Panc1 (cell line): ENCODE data around the gene FAT2. TPM values are rescaled to one million over a fixed set of nuclear protein-coding genes. Genes with fewer than 3 reads are reported as not detected.

ENCODE experiments used
- ATAC-seq: fragments of 200-7000 bp; cut with Tn5 transposase; 2 replicates; pipeline ENCODE4 v1.9.1; 2020; ENCODE audit warnings: mild to moderate bottlenecking, moderate library complexity
- BruUV-seq: library from RNA; stranded (reverse); fragments of 400-500 nt; replicated peaks from 2 replicates; lab custom pipeline; 2021; lab: Mats Ljungman, UMichigan
- CTCF ChIA-PET: fragments of 300-600 bp; sonication (Branson Sonifier 250); formaldehyde crosslinking; loops from one replicate; lab custom pipeline; 2022; ENCODE audit warnings: antibody characterized with exemption; lab: Charles Lee
- POLR2A ChIA-PET: fragments of 300-600 bp; sonication (Branson Sonifier 250); formaldehyde crosslinking; loops from one replicate; lab custom pipeline; 2022; ENCODE audit warnings: antibody characterized with exemption; lab: Charles Lee
- DNase-seq: peaks from one replicate; pipeline ENCODE4 v3.0.0-alpha.2; 2010; ENCODE audit warnings: low read depth, low spot score
- H3K27ac ChIP-seq: 2 replicates; pipeline ENCODE4 v1.5.1; 2011; ENCODE audit warnings: mild to moderate bottlenecking, low read length, inconsistent platforms
- H3K27me3 ChIP-seq: fragments of 200-500 bp; sonication (Bioruptor generic); 2 replicates; pipeline ENCODE4 v1.6.0; 2014; ENCODE audit warnings: low read length, inconsistent platforms; ENCODE audit not compliant: control insufficient read depth, insufficient read depth
- H3K36me3 ChIP-seq: fragments of 200-500 bp; sonication (Bioruptor generic); 2 replicates; pipeline ENCODE4 v1.5.1; 2014; ENCODE audit warnings: inconsistent platforms, mild to moderate bottlenecking, low read length, moderate library complexity; ENCODE audit not compliant: control insufficient read depth, insufficient read depth
- H3K4me1 ChIP-seq: 2 replicates; pipeline ENCODE4 v1.5.1; 2011; ENCODE audit warnings: inconsistent platforms, mild to moderate bottlenecking, low read length, moderate library complexity; ENCODE audit not compliant: control insufficient read depth, insufficient read depth
- H3K4me3 ChIP-seq, 2 experiments: 2 replicates each; pipeline ENCODE4 v1.5.1; 2011 to 2012; ENCODE audit warnings: low read depth in 2 of 2, low read length in 2 of 2, mild to moderate bottlenecking in 2 of 2, inconsistent platforms in 1 of 2, moderate library complexity in 1 of 2
- H3K9me3 ChIP-seq: fragments of 200-500 bp; sonication (Bioruptor generic); 2 replicates; pipeline ENCODE4 v1.5.1; 2014; ENCODE audit warnings: low read depth, mild to moderate bottlenecking, inconsistent platforms, low read length, moderate library complexity; ENCODE audit not compliant: control insufficient read depth, insufficient read depth
- CTCF ChIP-seq: fragments of 450-650 bp; IDR thresholded peaks from 2 replicates; pipeline ENCODE4 v1.5.1; 2017; ENCODE audit warnings: mild to moderate bottlenecking
- POLR2AphosphoS5 ChIP-seq: IDR thresholded peaks from 2 replicates; pipeline ENCODE4 v1.6.1; 2012; ENCODE audit warnings: mild to moderate bottlenecking, low read depth, low read length, moderate library complexity
- REST ChIP-seq, 2 experiments: IDR thresholded peaks; 2 replicates each; pipeline ENCODE4 v1.6.1; 2011 to 2012; ENCODE audit warnings: low read depth in 2 of 2, control low read depth in 1 of 2, low read length in 1 of 2, mild to moderate bottlenecking in 1 of 2, moderate library complexity in 1 of 2; ENCODE audit not compliant: insufficient read depth in 1 of 2
- SIN3A ChIP-seq: IDR thresholded peaks from 2 replicates; pipeline ENCODE4 v1.6.1; 2012; ENCODE audit warnings: low read depth, mild to moderate bottlenecking, low read length, moderate library complexity, borderline replicate concordance; ENCODE audit not compliant: insufficient read depth
- TCF7L2 ChIP-seq: IDR thresholded peaks from 2 replicates; pipeline ENCODE4 v1.6.1; 2011; ENCODE audit warnings: mild to moderate bottlenecking, low read depth, low read length, inconsistent platforms
- in situ Hi-C: cut with HindIII; loops from 2 replicates; pipeline ENCODE4 v1.10.0; 2016; ENCODE audit warnings: low sequenced_read_pairs, low pct_unique_long_range_greater_than_20kb
- intact Hi-C: fragments of 100-400 bp; cut with micrococcal nuclease; formaldehyde crosslinking; loops from one replicate; pipeline ENCODE4 v1.10.0; 2022; ENCODE audit not compliant: unreplicated experiment
- total RNA-seq: library from RNA; stranded (reverse); gene quantifications from one replicate; pipeline ENCODE4 v1.2.1, GENCODE V29; 2021; ENCODE audit not compliant: unreplicated experiment

The FAT2 gene
- total RNA-seq, 1 experiment from 2014 or later: not detected

GRCh38 chr5:151637676-151638075 is 46.5 kb upstream of the FAT2 start:
- Histone ChIP-seq H3K4me3 (no peak overlapping the region), H3K4me1 (no peaks in the 10 kb centered on the region), H3K27me3 (peaks cover 7% of the 10 kb centered on the region; the same call in 1 of the 2 replicates), H3K9me3 (no peaks in the 10 kb centered on the region), H3K36me3 (no peaks in the 10 kb centered on the region), H3K27ac (no peak overlapping the region)
- intact Hi-C loops: no loop called here
- no peak for ATAC-seq
- in situ Hi-C loops: no loop called here
- no TSS peak for BruUV-seq
- TF ChIP-seq REST (IDR thresholded peaks at IDR 0.05; ENCODE audit: insufficient read depth in 1 of 2, low read depth in 2 of 2, low read length in 1 of 2) (no peak), TCF7L2 (no peak)
- DNase-seq: no peak
- ChIA-PET POLR2A (no interaction called here), CTCF (no interaction called here)

- ATAC-seq: no peak
- intact Hi-C loops (no loop called here), in situ Hi-C loops (no loop called here)
- no peak for DNase-seq
- H3K4me3 ChIP-seq: no peak overlapping the region
- TF ChIP-seq REST (IDR thresholded peaks at IDR 0.05; ENCODE audit: insufficient read depth in 1 of 2, low read depth in 2 of 2, low read length in 1 of 2): no peak
- no peak for TF ChIP-seq CTCF
- no peak for TF ChIP-seq SIN3A
- TF ChIP-seq TCF7L2: no peak
- no peak for TF ChIP-seq POLR2AphosphoS5
- H3K27me3 ChIP-seq: peaks cover 7% of the 10 kb centered on the region; the same call in 1 of the 2 replicates
- H3K9me3 ChIP-seq: no peaks in the 10 kb centered on the region
- no peaks in the 10 kb centered on the region for H3K36me3 ChIP-seq
- no peaks in the 10 kb centered on the region for H3K4me1 ChIP-seq
- CTCF ChIA-PET: no interaction called here
- no TSS peak for BruUV-seq
- no peak overlapping the region for H3K27ac ChIP-seq
- POLR2A ChIA-PET: no interaction called here
Observed at GRCh38 chr5:151633892-151634291, 42.8 kb upstream of the FAT2 start.
